8988T (cell line): ENCODE results near the gene NADK.
"Not testable (repeated sequence)": the region's sequence is repeated elsewhere in the genome, so short reads cannot be mapped to it uniquely, and the experiment has no call there.

ENCODE experiments used
- DNase-seq: peaks from one replicate; pipeline ENCODE4 v3.0.0; 2011

NADK gene

GRCh38 chr1:1761504-1762376, 16.5 kb downstream of the NADK start:
- no peak for DNase-seq

DNA sequence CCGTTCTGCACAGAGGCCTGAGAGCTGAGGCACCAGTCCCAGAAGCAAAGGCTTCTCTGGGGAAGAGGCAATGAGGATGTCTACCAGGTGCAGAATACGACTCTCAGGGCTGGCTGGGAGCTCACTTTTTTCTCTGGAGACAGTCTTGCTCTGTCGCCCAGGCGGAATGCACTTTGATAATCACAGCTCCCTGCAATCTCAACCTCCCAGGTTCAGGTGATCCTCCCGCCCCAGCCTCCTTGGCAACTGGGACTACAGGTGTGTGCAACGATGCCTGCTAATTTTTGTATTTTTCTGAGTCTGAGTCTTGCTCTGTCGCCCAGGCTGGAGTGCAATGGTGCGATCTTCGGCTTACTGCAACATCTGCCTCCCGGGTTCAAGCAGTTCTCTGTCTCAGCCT, 17.6 kb downstream of the NADK start:
- DNase-seq: no peak

GRCh38 chr1:1760345-1760650, 18.0 kb downstream of the NADK start:
- no peak for DNase-seq

DNA sequence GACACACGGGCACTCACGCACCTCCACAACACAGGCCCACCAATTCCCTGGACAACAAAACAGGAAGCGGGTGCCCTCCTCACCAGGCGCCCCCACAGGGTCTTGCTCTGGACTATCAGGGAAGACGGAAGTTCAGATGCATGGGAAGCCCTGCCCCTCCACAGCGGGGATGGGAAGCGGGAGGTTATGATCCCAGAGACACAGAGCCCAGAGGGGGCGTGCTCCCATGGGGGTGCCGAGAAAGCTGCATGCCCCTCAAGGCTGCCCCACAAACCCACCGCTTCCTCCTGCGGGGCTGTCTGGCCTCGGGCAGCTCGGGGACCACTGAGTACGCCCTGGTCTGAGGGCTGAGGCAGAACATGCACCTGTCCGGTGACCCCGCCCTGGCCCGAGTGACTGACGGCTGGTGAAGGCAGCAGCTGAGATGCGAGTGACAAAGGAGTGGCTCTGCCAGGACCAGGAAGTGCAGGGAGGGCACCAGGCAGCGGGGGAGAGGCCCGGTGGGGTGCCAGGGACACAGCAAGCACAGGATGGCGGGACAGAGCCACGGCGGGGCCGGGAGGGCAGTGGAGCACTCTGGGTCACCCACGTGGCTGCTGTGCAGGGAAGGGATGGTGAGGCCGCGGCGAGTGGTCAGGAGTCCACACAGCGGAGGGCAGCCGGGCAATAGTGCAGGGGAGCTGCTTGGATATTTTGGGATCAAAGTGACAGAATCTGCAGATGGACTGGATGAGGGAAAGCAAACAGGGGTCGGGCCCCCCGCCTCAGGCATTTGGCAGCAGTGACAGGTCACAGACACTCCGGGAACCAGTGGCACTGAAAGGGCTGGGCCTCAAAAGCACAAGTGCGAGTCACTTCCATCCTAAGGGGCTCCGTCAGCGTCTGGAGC, 18.6 kb downstream of the NADK start:
- DNase-seq: no peak

- no peak for DNase-seq
Observed at GRCh38 chr1:1758692-1759455, 19.4 kb downstream of the NADK start.

DNA sequence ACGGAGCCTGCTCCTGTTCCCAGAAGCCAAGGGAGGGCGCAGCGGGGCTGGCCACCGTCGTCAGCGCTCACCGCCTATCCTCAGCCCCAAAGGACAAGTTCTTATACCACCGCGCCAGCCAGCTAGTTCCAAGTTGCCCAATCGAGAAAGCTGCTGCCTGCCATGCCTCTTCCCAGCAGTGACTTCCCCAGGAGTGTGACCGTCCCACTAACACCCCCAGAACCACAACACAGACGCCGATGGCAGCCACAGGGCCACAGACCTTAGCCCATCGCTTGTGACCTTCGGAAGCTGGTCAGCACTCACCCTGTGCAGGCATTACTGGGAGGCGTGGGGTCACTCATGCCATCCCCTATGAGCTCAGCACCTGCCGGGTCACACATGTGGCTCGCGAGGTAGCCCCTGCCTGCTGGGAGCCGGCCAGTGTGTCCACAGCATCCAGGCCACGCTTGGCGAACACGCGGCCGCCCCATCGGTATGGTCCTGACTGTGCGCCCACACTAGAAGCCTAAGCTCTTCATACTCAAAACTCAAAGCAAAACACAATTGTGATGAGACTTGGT, 20.1 kb downstream of the NADK start:
- no peak for DNase-seq

- DNase-seq: no peak
Observed at GRCh38 chr1:1757422-1758058, 20.7 kb downstream of the NADK start.

DNA sequence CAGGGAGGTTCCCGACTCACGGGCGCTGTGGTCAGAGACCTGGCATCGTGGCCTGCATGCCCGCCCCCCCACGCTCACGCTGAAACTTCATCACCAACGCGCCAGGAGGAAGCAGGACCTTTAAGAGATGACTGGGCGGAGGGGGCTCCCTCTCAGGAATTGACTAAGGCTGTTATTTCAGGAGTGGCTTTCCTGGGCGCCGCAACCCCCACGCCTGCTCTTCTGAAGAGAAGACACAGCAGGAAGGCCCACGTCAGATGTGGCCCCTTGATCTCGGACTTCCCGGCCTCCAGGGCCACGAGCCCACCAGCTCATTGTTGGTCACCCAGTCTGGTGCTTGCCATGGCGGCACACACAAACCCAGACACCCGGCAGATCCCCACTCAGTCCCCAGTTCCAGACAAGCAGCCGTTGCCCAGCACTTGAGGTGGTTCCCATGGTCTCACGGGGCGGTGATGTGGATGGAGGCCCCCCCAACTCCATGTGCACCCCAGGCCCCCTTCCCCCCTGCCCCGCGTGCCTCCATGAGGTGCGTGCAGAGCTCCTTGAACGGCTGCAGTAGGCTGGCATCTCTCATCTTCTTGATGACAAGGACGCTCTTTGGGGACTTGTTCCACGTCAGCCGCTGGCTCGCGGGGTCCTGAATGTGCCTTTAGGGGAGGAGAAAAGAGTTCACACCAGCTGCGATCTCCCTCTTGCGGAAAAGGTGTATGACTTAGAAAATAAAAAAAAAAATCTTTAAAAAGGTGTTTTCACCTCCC, 21.4 kb downstream of the NADK start:
- DNase-seq: no peak

GRCh38 chr1:1755852-1756251, 22.4 kb downstream of the NADK start:
- DNase-seq: no peak

GRCh38 chr1:1755426-1755825, 22.8 kb downstream of the NADK start:
- DNase-seq: no peak

- DNase-seq: no peak
Observed at GRCh38 chr1:1754051-1754815, 24.0 kb downstream of the NADK start.

- DNase-seq: no peak
Observed at GRCh38 chr1:1753607-1754005, 24.7 kb downstream of the NADK start.

DNA sequence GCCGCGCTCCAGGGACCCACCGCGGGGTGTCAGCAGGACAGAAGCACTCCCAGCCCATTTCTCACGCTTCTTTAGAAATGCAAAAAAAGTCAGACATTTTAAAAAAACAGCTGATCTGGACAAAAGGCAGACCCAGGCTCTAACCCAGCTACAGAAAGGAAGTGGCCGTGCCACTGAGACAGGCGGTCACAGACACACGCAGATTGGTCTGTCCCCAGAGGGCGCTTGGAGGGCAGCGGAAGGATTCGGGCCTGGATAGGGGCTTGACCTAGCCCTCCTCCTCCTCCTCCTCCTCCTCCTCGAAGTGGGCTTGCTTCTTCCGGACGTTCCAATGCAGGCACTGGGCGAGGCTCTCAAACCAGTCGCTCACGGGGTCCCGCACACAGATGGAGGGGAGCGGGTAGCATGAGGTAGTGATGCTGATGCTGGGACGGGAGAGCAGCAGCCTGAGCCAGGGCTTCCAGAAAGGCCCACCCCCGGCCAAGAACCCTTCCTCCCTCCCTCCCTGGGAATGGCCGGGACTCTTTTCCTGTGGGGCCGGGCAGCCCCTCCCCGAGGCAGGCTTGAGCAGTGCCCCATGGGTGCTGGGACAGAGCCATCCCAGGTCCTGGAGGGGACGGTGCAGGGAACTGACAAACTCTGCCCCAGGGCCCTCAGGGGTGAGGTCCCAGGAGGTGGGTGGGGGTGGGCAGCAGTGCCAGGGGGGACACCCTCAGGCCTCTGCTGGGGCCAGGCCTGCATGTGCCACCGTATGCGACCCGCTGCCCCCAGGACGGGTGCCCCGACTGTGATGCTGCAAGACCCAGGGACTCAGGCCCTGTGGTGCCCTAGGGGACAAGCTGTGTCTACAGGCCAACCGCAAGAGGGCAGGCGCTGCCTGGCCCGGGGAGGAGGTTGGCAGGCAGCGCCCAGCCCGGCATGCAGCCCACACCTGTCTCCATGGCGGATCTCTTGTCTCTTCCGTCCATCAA, 25.3 kb downstream of the NADK start:
- no peak for DNase-seq

GRCh38 chr1:1752190-1752589, 26.1 kb downstream of the NADK start:
- DNase-seq: no peak

DNA sequence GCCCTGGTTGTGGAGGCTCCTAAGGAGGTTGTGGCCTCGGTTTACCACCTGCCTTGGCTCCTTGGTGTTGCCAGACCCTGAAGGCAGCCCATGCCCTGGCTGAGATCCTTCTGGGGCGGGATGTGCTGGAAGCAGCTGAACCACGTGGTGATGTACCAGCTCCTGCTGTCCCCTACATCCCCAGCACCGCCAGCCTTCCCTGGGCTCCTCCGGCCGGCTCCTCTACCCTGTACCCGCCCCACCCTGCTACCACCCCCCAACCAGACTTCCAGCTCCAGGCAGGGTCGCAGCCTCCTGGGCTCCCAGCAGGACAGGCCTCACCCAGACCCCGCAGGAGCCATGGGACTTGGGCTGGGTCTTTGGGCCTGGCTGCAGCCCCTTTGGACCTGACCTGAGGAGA, 28.3 kb downstream of the NADK start:
- DNase-seq: not testable (repeated sequence)

DNA sequence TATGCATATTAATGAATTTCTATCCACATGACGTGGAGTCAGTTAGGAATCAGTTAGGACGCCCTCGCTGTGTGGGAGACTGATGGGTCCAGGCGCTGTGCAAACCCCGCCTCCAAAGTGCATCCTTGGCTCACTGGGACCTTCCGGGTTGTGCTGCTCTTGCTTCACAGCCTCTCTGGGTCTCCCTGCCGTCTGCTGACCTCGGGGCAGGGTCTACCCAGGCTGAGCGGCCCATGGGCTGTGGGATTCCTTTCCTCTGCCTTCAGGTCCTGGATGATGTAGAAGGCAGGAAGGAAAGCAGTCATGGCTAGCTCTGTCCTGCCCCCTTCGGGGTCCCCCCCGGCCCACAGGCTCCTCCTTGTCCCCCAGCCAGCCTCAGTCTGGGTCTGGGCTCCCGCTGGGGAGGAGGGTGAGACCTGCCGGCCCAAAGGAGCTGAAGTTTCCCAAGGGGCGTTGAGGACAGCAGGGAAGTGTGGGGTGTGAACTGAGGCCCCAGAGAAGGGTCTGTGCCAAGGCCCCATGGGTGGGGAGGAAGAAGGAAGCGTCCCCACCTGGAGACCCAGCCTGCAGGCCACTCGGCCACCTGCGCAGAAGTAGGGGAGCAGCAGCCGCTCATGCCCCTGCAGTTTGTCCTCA, 29.5 kb downstream of the NADK start:
- no peak for DNase-seq

GRCh38 chr1:1746566-1746909, 31.7 kb downstream of the NADK start:
- not testable (repeated sequence) for DNase-seq

DNA sequence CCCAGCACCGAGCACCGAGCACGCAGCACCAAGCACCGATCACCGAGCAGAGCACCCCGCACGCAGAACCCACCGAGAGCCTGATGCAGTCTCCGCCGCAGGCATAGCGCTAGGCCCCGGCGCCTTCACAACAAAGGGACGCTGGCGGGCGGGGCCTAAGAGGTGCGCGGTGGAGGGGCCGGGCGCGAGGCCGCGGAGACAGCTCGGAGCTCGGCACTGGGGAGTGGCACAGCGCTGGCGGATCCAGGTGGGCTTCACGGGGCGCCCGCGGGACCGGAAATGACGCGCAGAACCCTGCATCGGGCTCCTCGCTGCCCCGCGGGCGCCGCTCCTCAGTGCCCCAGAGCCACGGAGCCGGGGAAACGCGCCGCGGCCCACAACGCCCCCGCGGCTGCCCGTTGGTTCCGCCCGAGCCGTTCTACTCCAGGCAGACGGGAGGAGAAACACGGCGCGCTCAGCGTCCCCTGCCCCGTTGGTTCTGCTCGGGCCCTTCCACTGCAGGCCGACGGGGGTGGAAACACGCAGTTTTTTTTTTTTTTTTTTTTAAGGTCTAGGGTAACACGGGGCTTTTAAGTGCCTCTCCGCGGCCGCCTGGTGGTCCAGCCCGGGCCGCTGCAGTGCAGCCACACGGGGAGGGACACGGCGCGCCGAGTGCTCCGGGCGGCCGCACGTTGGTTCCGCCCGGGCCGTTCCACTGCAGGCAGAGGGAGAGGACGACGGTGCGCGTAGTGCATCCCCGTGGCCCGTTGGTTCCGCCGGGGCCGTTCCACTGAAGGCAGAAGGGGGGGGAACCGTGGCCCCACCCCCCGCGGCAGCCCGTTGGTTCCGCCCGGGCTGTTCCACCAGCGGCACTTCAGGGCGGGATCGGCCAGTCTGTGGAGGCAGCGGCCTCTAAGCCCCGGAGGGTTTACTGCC, 32.4 kb downstream of the NADK start:
- DNase-seq: not testable (repeated sequence)
